Lower lobe of right lung (tissue), 2 donors: Measurements from ENCODE around the gene H2BK1. TPM values are rescaled to one million over a fixed set of nuclear protein-coding genes. Genes with fewer than 3 reads are reported as not detected.
A peak's percentile ranks its signal among the peaks of the same experiment; 100 is the strongest.

ENCODE experiments used
- ATAC-seq, 2 donors: fragments of 200-7000 bp; cut with Tn5 transposase; one replicate each; pipeline ENCODE4 v1.9.1; 2020 to 2022; ENCODE audit warnings: mild to moderate bottlenecking in 2 of 2, moderate library complexity in 2 of 2
- DNase-seq: peaks from one replicate; pipeline ENCODE4 v3.0.0-alpha.2; 2020
- H3K27ac ChIP-seq: fragments of 200-600 bp; one replicate; pipeline ENCODE4 v1.8.0; 2022
- H3K27me3 ChIP-seq: fragments of 200-600 bp; one replicate; pipeline ENCODE4 v1.8.0; 2022; ENCODE audit warnings: low read depth
- H3K36me3 ChIP-seq: fragments of 200-600 bp; one replicate; pipeline ENCODE4 v1.8.0; 2022; ENCODE audit warnings: mild to moderate bottlenecking
- H3K4me1 ChIP-seq: fragments of 200-600 bp; one replicate; pipeline ENCODE4 v1.8.0; 2022
- H3K4me3 ChIP-seq: fragments of 200-600 bp; one replicate; pipeline ENCODE4 v1.8.0; 2022; ENCODE audit warnings: mild to moderate bottlenecking
- H3K9me3 ChIP-seq: fragments of 200-600 bp; one replicate; pipeline ENCODE4 v1.8.0; 2022
- CTCF ChIP-seq: fragments of 200-600 bp; IDR thresholded peaks from one replicate; pipeline ENCODE4 v1.8.0; 2022; ENCODE audit warnings: antibody characterized with exemption, mild to moderate bottlenecking
- intact Hi-C: fragments of 100-400 bp; cut with DNase I; formaldehyde crosslinking; loops from one replicate; pipeline ENCODE4 v1.11.0; 2022
- total RNA-seq: library from RNA; stranded (reverse); fragmentation: NEBNext Ultra II Directional; extraction: Animal tissue kit (Norgen Biotek cat#: 25700); gene quantifications from one replicate; pipeline ENCODE4 v1.2.1, GENCODE V29; 2021
- donor health status: DM: no; HTN: yes; CAD: no; lungs with severe emphysema.

The H2BK1 gene
- total RNA-seq, 1 donor from 2014 or later, result not detected

DNA sequence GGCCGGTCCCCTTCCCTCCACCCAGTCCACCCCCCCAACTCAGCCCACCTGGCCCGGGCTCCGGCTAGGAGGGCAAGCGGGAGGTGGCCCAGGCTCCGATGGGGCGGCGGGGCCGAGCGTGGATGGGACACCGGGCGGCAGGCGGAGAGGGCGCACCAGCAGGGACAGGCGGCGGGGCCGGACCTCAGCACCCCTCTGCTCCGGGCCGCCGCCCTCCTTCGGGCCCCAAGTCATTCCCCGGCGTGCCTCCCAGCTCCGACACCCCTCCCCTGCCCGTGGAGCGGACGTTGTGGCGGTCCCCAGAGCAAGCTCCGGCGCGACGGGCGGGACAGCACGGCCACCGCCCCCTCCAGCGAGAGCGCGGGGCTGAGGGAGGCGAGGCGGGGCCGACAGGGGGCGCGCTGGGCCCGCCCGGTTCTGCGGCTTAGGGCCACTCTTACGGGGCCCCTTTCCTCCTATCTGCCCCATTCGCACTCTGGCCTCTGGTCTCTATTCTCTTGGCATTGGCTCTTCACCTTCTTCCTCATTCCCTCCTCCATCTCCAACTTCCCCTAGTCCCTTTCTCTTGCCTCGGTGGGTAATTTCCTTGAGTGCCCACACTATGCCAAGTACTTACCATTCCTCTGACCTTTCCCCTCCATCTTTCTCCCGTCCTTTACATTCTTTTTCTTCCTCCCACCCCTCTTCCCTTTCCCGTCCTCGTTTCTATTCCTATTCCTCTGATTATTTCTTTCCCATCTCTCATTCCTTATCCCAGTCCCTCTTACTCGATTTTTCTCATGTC is 42.1 kb downstream of the H2BK1 start:
- no peak overlapping the region for H3K27ac ChIP-seq
- no peaks in the 10 kb centered on the region for H3K36me3 ChIP-seq
- peak; percentile 66 for TF ChIP-seq CTCF
- H3K27me3 ChIP-seq, result peaks cover 70% of the 10 kb centered on the region
- peak overlapping the region; percentile 52 for H3K4me3 ChIP-seq
- no peaks in the 10 kb centered on the region for H3K9me3 ChIP-seq
- intact Hi-C loops, result no loop called here
- ATAC-seq (peak; percentile 80 to 81), DNase-seq (peak; percentile 54)
- peaks cover 19% of the 10 kb centered on the region for H3K4me1 ChIP-seq

GRCh38 chr7:151167197-151167961 is 42.9 kb downstream of the H2BK1 start, which contains the start of gene GBX1:
TSS of gene GBX1 (minus strand) at chr7:151167694. CDS start at chr7:151167548, 146 bp downstream.
- peaks cover 75% of the 10 kb centered on the region for H3K27me3 ChIP-seq
- peak within 1 kb of the TSS; percentile 52 for H3K4me3 ChIP-seq
- H3K36me3 ChIP-seq, result no peaks in the 10 kb centered on the region
- intact Hi-C loops, result no loop called here
- peaks cover 19% of the 10 kb centered on the region for H3K4me1 ChIP-seq
- DNase-seq (peak; percentile 52), ATAC-seq (peak; percentile 57 to 63)
- no peaks in the 10 kb centered on the region for H3K9me3 ChIP-seq
- no peak within 1 kb of the TSS for H3K27ac ChIP-seq
- TF ChIP-seq CTCF, result peak; percentile 13

GRCh38 chr7:151166629-151167196 is 43.6 kb downstream of the H2BK1 start:
- no peak for TF ChIP-seq CTCF
- ATAC-seq (peak in 1 of 2 donors; percentile 4), DNase-seq (no peak)
- no peak overlapping the region for H3K27ac ChIP-seq
- intact Hi-C loops, result no loop called here
- H3K27me3 ChIP-seq, result peaks cover 75% of the 10 kb centered on the region
- no peaks in the 10 kb centered on the region for H3K9me3 ChIP-seq
- H3K4me3 ChIP-seq, result peak overlapping the region; percentile 52
- H3K36me3 ChIP-seq, result no peaks in the 10 kb centered on the region
- peaks cover 19% of the 10 kb centered on the region for H3K4me1 ChIP-seq

DNA sequence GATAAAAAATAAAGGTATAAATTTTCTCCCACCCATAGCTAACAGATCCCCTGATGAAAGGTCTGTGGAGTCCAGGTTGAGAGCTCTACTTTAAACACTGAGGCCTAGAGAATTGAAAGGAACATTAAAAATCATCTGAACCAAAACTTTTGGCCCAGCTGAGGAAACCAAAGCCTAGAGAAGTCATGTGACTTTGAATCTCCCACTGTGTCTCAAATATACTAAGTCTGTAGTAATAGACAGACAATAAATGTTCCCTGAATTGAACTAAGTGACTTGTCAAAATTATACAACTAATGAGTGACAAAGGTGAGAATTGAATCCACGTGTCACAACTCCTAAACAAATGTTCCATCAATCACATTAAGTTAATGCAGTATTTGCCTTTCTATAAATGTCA is 48.5 kb downstream of the H2BK1 start:
- no peaks in the 10 kb centered on the region for H3K9me3 ChIP-seq
- TF ChIP-seq CTCF, result no peak
- intact Hi-C loops, result no loop called here
- peaks cover 4% of the 10 kb centered on the region for H3K4me1 ChIP-seq
- peaks cover 33% of the 10 kb centered on the region for H3K27me3 ChIP-seq
- DNase-seq (no peak), ATAC-seq (no peak)
- no peak overlapping the region for H3K27ac ChIP-seq
- no peak overlapping the region for H3K4me3 ChIP-seq
- H3K36me3 ChIP-seq, result no peaks in the 10 kb centered on the region

Other genes with a start within 250 kb of the H2BK1 start
- 2.4 TPM for gene KCNH2, start 232.2 kb downstream of the H2BK1 start, total RNA-seq
- gene NOS3, start 219.5 kb downstream of the H2BK1 start, total RNA-seq, result 15.1 TPM
- gene ATG9B, start 186.0 kb downstream of the H2BK1 start, total RNA-seq, result 0.38 TPM
- gene ABCB8, start 182.0 kb downstream of the H2BK1 start, total RNA-seq, result 42.4 TPM
- gene ASIC3, start 162.0 kb downstream of the H2BK1 start, total RNA-seq, result 3.7 TPM
- 13.7 TPM for gene CDK5, start 152.6 kb downstream of the H2BK1 start, total RNA-seq
- gene SLC4A2, start 150.9 kb downstream of the H2BK1 start, total RNA-seq, result 182 TPM
- 54.4 TPM for gene FASTK, start 129.7 kb downstream of the H2BK1 start, total RNA-seq
- 37.4 TPM for gene TMUB1, start 127.0 kb downstream of the H2BK1 start, total RNA-seq
- 157 TPM for gene AGAP3, start 124.0 kb downstream of the H2BK1 start, total RNA-seq
- not detected for gene GBX1, start 42.8 kb downstream of the H2BK1 start, total RNA-seq
- gene ASB10, start 23.2 kb downstream of the H2BK1 start, total RNA-seq, result not detected
- gene ABCF2, start 16.7 kb upstream of the H2BK1 start, total RNA-seq, result 23.3 TPM
- 34.7 TPM for gene CHPF2, start 22.0 kb upstream of the H2BK1 start, total RNA-seq
- 53.1 TPM for gene SMARCD3, start 38.2 kb upstream of the H2BK1 start, total RNA-seq
- gene NUB1, start 131.3 kb upstream of the H2BK1 start, total RNA-seq, result 53.7 TPM
- gene WDR86, start 199.6 kb upstream of the H2BK1 start, total RNA-seq, result 4.4 TPM
- not detected for gene CRYGN, start 229.7 kb upstream of the H2BK1 start, total RNA-seq